Coronary artery (tissue), 2 donors: ENCODE data around the gene TIMELESS.

Experiments used
- DNase-seq: peaks from one replicate; pipeline ENCODE4 v3.0.0-alpha.2; 2017; ENCODE audit warnings: low spot score
- H3K27ac ChIP-seq, 2 donors: fragments of 200-600 bp; sonication (generic); one replicate each; pipeline ENCODE4 v1.5.1; 2016 to 2019
- H3K4me3 ChIP-seq: fragments of 200-600 bp; sonication (generic); 2 replicates; pipeline ENCODE4 v1.5.1; 2016; ENCODE audit warnings: mild to moderate bottlenecking, moderate library complexity
- CTCF ChIP-seq: fragments of 200-600 bp; sonication (generic); IDR thresholded peaks from one replicate; pipeline ENCODE4 v1.5.1; 2019; ENCODE audit warnings: antibody characterized with exemption

Gene TIMELESS

GRCh38 chr12:56377310-56377988 is 71.8 kb downstream of the TIMELESS start:
- no peak for DNase-seq
- Histone ChIP-seq H3K27ac (no peak overlapping the region), H3K4me3 (no peak overlapping the region)
- TF ChIP-seq CTCF: no peak

GRCh38 chr12:56375598-56376434 is 73.4 kb downstream of the TIMELESS start:
- no peak overlapping the region for H3K4me3 ChIP-seq
- no peak for TF ChIP-seq CTCF
- no peak for DNase-seq
- no peak overlapping the region for H3K27ac ChIP-seq

- Histone ChIP-seq H3K4me3 (no peak overlapping the region), H3K27ac (no peak overlapping the region)
- TF ChIP-seq CTCF: no peak
- DNase-seq: no peak
Measured at GRCh38 chr12:56374726-56375597, 74.3 kb downstream of the TIMELESS start.

GRCh38 chr12:56373515-56373914 is 75.7 kb downstream of the TIMELESS start:
- no peak overlapping the region for H3K27ac ChIP-seq
- DNase-seq: no peak
- H3K4me3 ChIP-seq: no peak overlapping the region
- no peak for TF ChIP-seq CTCF

- Histone ChIP-seq H3K4me3 (no peak overlapping the region), H3K27ac (no peak overlapping the region)
- DNase-seq: no peak
- TF ChIP-seq CTCF: no peak
Measured at GRCh38 chr12:56366948-56367347, 82.3 kb downstream of the TIMELESS start.
